Loucy (cell line): ENCODE measurements around the gene PLSCR1.

Source experiments
- H2AFZ ChIP-seq: fragments of 200-600 bp; sonication (generic); 2 replicates; pipeline ENCODE4 v1.6.0; 2016; ENCODE audit warnings: antibody characterized with exemption, mild to moderate bottlenecking, low read length, moderate library complexity
- H3F3A ChIP-seq: fragments of 200-600 bp; 2 replicates; pipeline ENCODE4 v1.6.0; 2016; ENCODE audit warnings: antibody characterized with exemption, low read depth, mild to moderate bottlenecking
- H3K27me3 ChIP-seq: fragments of 200-600 bp; sonication (generic); 2 replicates; pipeline ENCODE4 v1.6.1; 2014; ENCODE audit warnings: low read length, mild to moderate bottlenecking; ENCODE audit not compliant: insufficient read depth, poor library complexity, severe bottlenecking
- H3K36me3 ChIP-seq: fragments of 200-600 bp; sonication (generic); 2 replicates; pipeline ENCODE4 v1.6.1; 2016; ENCODE audit warnings: low read length; ENCODE audit not compliant: insufficient read depth
- H3K4me1 ChIP-seq: fragments of 200-600 bp; sonication (generic); 2 replicates; pipeline ENCODE4 v1.5.1; 2014; ENCODE audit warnings: low read length, mild to moderate bottlenecking; ENCODE audit not compliant: insufficient read depth, poor library complexity, severe bottlenecking
- H3K4me2 ChIP-seq: fragments of 200-600 bp; sonication (generic); 2 replicates; pipeline ENCODE4 v1.6.0; 2014; ENCODE audit warnings: antibody characterized with exemption, low read length, low read depth, mild to moderate bottlenecking; ENCODE audit not compliant: poor library complexity, severe bottlenecking
- H3K4me3 ChIP-seq: fragments of 200-600 bp; sonication (generic); 2 replicates; pipeline ENCODE4 v1.5.1; 2014; ENCODE audit warnings: low read length, mild to moderate bottlenecking, mixed read lengths; ENCODE audit not compliant: poor library complexity, severe bottlenecking
- H3K79me2 ChIP-seq: fragments of 200-600 bp; sonication (generic); 2 replicates; pipeline ENCODE4 v1.6.1; 2014; ENCODE audit warnings: low read length; ENCODE audit not compliant: insufficient read depth
- H3K9ac ChIP-seq: fragments of 200-600 bp; sonication (generic); 2 replicates; pipeline ENCODE4 v1.6.0; 2014; ENCODE audit warnings: mild to moderate bottlenecking, low read depth, low read length, moderate library complexity; ENCODE audit not compliant: poor library complexity, severe bottlenecking
- H3K9me2 ChIP-seq: fragments of 200-600 bp; sonication (generic); replicated peaks from 2 replicates; pipeline ENCODE4 v1.6.1; 2016; ENCODE audit warnings: low read depth, low read length, mixed read lengths
- H3K9me3 ChIP-seq: fragments of 200-600 bp; sonication (generic); 2 replicates; pipeline ENCODE4 v1.6.1; 2014; ENCODE audit warnings: mild to moderate bottlenecking, antibody characterized with exemption, low read length, low read depth; ENCODE audit not compliant: insufficient read depth
- H4K20me1 ChIP-seq: fragments of 200-600 bp; sonication (generic); 2 replicates; pipeline ENCODE4 v1.6.0; 2014; ENCODE audit warnings: antibody characterized with exemption, low read length, mild to moderate bottlenecking; ENCODE audit not compliant: insufficient read depth, poor library complexity, severe bottlenecking
- EZH2phosphoT487 ChIP-seq: fragments of 200-600 bp; IDR thresholded peaks from 2 replicates; pipeline ENCODE4 v1.6.1; 2018; ENCODE audit warnings: antibody characterized with exemption, mild to moderate bottlenecking, moderate library complexity, borderline replicate concordance
- TF ChIP-seq, protein P1 (sequence below): fragments of 200-600 bp; sonication (generic); conservative IDR thresholded peaks from 2 replicates; pipeline ENCODE4 v1.5.1; 2014; ENCODE audit warnings: mild to moderate bottlenecking, antibody characterized with exemption, low read length

The PLSCR1 gene

DNA sequence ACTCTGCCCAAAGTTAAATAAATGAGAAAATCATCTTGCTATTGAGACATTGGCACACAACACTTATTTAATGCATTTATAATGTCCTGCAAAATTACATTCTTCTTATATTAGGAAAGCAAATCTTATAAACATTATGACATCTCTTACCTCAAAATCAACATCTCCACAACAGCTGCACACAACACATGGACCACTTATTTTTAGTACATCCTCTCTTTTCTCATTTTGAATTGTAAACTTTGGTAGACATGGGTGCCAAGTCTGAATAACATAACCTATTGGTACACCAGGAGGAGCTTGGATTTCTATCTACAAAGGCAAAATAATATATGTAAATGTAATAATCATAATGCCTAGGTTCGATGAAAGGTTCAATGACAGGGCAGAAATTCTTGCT, 23.0 kb downstream of the PLSCR1 start:
- Histone ChIP-seq H3K9ac (no peak overlapping the region), H3F3A (no peaks in the 10 kb centered on the region), H3K4me2 (no peak overlapping the region), H3K27me3 (no peaks in the 10 kb centered on the region), H3K36me3 (peaks cover 23% of the 10 kb centered on the region; the same call in 1 of the 2 replicates), H4K20me1 (no peaks in the 10 kb centered on the region), H3K79me2 (no peaks in the 10 kb centered on the region), H3K4me3 (no peak overlapping the region), H2AFZ (no peak overlapping the region), H3K9me2 (no peaks in the 10 kb centered on the region), H3K4me1 (no peaks in the 10 kb centered on the region), H3K9me3 (no peaks in the 10 kb centered on the region)
- TF ChIP-seq, protein P1, sequence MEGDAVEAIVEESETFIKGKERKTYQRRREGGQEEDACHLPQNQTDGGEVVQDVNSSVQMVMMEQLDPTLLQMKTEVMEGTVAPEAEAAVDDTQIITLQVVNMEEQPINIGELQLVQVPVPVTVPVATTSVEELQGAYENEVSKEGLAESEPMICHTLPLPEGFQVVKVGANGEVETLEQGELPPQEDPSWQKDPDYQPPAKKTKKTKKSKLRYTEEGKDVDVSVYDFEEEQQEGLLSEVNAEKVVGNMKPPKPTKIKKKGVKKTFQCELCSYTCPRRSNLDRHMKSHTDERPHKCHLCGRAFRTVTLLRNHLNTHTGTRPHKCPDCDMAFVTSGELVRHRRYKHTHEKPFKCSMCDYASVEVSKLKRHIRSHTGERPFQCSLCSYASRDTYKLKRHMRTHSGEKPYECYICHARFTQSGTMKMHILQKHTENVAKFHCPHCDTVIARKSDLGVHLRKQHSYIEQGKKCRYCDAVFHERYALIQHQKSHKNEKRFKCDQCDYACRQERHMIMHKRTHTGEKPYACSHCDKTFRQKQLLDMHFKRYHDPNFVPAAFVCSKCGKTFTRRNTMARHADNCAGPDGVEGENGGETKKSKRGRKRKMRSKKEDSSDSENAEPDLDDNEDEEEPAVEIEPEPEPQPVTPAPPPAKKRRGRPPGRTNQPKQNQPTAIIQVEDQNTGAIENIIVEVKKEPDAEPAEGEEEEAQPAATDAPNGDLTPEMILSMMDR, result no peak
- TF ChIP-seq EZH2phosphoT487, result no peak

DNA sequence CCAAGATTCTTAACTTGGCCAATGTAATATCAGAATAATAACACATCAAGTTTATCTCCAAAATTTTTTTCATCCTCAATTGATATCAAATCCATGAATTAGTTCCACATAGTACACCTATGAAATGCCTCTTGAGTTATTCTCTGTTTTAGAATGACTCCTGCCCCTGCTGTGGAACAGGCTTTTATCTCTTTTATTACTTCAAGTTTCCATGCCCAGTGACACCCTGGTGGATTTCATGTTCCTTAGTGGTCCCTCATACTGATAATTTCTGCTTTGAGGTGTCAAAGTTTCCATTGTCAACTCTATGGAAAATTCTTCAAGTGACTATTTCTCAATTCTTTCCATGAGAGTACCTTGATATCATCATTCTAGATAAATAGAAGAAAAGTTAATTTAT, 24.6 kb downstream of the PLSCR1 start:
- Histone ChIP-seq H3K36me3 (peaks cover 16% of the 10 kb centered on the region; the same call in 1 of the 2 replicates), H4K20me1 (no peaks in the 10 kb centered on the region), H3F3A (no peaks in the 10 kb centered on the region), H3K4me2 (no peak overlapping the region), H3K9me2 (no peaks in the 10 kb centered on the region), H3K4me1 (no peaks in the 10 kb centered on the region), H2AFZ (no peak overlapping the region), H3K4me3 (no peak overlapping the region), H3K27me3 (no peaks in the 10 kb centered on the region), H3K9me3 (no peaks in the 10 kb centered on the region), H3K9ac (no peak overlapping the region), H3K79me2 (no peaks in the 10 kb centered on the region)
- TF ChIP-seq, protein P1, result no peak
- TF ChIP-seq EZH2phosphoT487, result no peak

DNA sequence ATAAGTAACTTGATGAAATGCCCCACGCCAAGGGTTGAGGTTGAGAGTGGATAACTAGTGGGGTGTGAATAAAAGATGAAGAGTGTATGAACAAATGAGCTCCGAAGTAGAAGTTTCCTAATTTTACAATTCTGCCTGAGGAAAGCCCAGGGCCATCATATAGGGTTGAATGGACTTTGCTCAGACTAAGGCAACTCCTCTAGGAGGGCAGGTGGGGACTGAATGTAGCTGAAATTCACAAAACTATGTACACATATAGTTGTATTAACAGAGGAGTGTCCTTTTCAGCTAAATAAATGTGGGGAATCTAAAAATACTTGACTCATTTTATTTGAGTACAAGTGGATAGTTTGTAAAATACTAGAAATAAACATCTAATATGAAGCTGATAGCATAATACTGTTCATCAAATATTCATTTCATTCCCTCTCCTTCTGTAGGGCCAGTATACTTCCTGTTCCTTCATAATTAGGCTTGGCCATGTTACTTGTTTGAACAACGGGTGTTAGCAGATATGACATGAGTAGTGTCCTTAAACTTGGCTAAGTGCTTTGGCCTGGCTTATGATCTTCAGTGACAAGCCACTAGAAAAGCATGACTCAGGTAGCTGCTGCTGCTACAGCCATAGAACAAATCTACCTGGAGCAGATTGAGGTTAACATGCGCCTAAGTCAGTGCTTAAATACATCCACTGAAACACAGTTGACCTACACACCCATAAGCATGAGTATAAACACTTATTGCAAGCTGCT, 26.5 kb downstream of the PLSCR1 start:
- no peak overlapping the region for H3K4me3 ChIP-seq
- no peaks in the 10 kb centered on the region for H3K27me3 ChIP-seq
- H3K36me3 ChIP-seq, result peaks cover 9% of the 10 kb centered on the region; the same call in 1 of the 2 replicates
- H3K9me3 ChIP-seq, result no peaks in the 10 kb centered on the region
- H3K9me2 ChIP-seq, result no peaks in the 10 kb centered on the region
- no peaks in the 10 kb centered on the region for H4K20me1 ChIP-seq
- H3F3A ChIP-seq, result no peaks in the 10 kb centered on the region
- TF ChIP-seq EZH2phosphoT487, result no peak
- TF ChIP-seq, protein P1, result no peak
- H2AFZ ChIP-seq, result no peak overlapping the region
- H3K4me2 ChIP-seq, result no peak overlapping the region
- H3K4me1 ChIP-seq, result no peaks in the 10 kb centered on the region
- H3K9ac ChIP-seq, result no peak overlapping the region
- no peaks in the 10 kb centered on the region for H3K79me2 ChIP-seq
